Measurements from ENCODE around the gene GTPBP1.
A peak's percentile ranks its signal among the peaks of the same experiment; 100 is the strongest.

The GTPBP1 gene

GRCh38 chr22:38705235-38706100 lies at the start of gene GTPBP1:
Gene GTPBP1 (plus strand): TSS chr22:38705944. CDS start chr22:38705956, 12 bp downstream.
- DNase-seq, result peak; percentile 99 to 100

GRCh38 chr22:38656256-38657044 lies 49.3 kb upstream of the GTPBP1 start, which contains the start of the genes CBY1 and FAM227A:
Gene CBY1 (plus strand): TSS chr22:38656638. CDS start chr22:38668055, 11,417 bp downstream.
Gene FAM227A (minus strand): TSS chr22:38656392. CDS start chr22:38650168, 6,224 bp downstream.
- DNase-seq, result peak; percentile 87 to 96

- DNase-seq, result no peak
Observed at GRCh38 chr22:38657045-38657909, 48.5 kb upstream of the GTPBP1 start.

- peak in 1 of 2 donors; percentile 33 for DNase-seq
Observed at GRCh38 chr22:38674888-38675287, 30.9 kb upstream of the GTPBP1 start.

GRCh38 chr22:38675833-38676232 lies 29.9 kb upstream of the GTPBP1 start:
- DNase-seq, result no peak

GRCh38 chr22:38681582-38682335 lies 24.0 kb upstream of the GTPBP1 start, which contains the start of gene TOMM22:
Gene TOMM22 (plus strand): TSS chr22:38681957. CDS start chr22:38681979, 22 bp downstream.
- DNase-seq, result peak; percentile 86 to 93

GRCh38 chr22:38684895-38685294 lies 20.8 kb upstream of the GTPBP1 start:
- DNase-seq, result no peak

GRCh38 chr22:38685761-38686160 lies 20.0 kb upstream of the GTPBP1 start:
- no peak for DNase-seq

GRCh38 chr22:38689651-38690050 lies 16.1 kb upstream of the GTPBP1 start:
- no peak for DNase-seq

- no peak for DNase-seq
Observed at GRCh38 chr22:38694049-38694448, 11.7 kb upstream of the GTPBP1 start.

GRCh38 chr22:38694940-38695339 lies 10.8 kb upstream of the GTPBP1 start:
- no peak for DNase-seq

- no peak for DNase-seq
Observed at GRCh38 chr22:38696606-38697424, 8.9 kb upstream of the GTPBP1 start.

GRCh38 chr22:38697425-38698089 lies 8.2 kb upstream of the GTPBP1 start:
- DNase-seq, result no peak

GRCh38 chr22:38698407-38699094 lies 7.2 kb upstream of the GTPBP1 start:
- DNase-seq, result no peak

GRCh38 chr22:38699143-38699542 lies 6.6 kb upstream of the GTPBP1 start:
- DNase-seq, result no peak

- DNase-seq, result no peak
Observed at GRCh38 chr22:38699784-38700183, 6.0 kb upstream of the GTPBP1 start.

GRCh38 chr22:38700270-38700788 lies 5.4 kb upstream of the GTPBP1 start:
- peak in 1 of 2 donors; percentile 46 for DNase-seq

- peak; percentile 80 for DNase-seq
Observed at GRCh38 chr22:38700789-38701628, 4.7 kb upstream of the GTPBP1 start, which contains the start of gene JOSD1. Gene JOSD1 (minus strand): TSS chr22:38700943. CDS start chr22:38699987, 956 bp downstream.

Data from hippocampal formation (tissue), 2 donors.